ENCODE measurements around the gene EN1. TPM values are rescaled to one million over a fixed set of nuclear protein-coding genes. Genes with fewer than 3 reads are reported as not detected.

EN1 gene
- total RNA-seq, 4 donors from 2014 or later, result not detected

GRCh38 chr2:118812552-118812951 is 34.9 kb downstream of the EN1 start:
- intact Hi-C loops (cut with DNase I; ENCODE audit: low total_unique reads), result no loop called here
- in situ Hi-C loops (cut with MboI; ENCODE audit: low pct_ligation_motif_present in 1 of 4, low pct_unique_long_range_greater_than_20kb in 1 of 4, low sequenced_read_pairs in 3 of 4), result no loop called here
- H3K27me3 ChIP-seq, result peaks cover 78% of the 10 kb centered on the region
- TF ChIP-seq CTCF (IDR thresholded peaks at IDR 0.05), result no peak
- no peak for TF ChIP-seq POLR2AphosphoS5 (IDR thresholded peaks at IDR 0.05)
- no peak for TF ChIP-seq EP300 (IDR thresholded peaks at IDR 0.05; ENCODE audit: low read depth)
- no peak for TF ChIP-seq POLR2A (IDR thresholded peaks at IDR 0.05)
- H3K27ac ChIP-seq, result no peak overlapping the region
- DNase-seq, result no peak
- no peaks in the 10 kb centered on the region for H3K36me3 ChIP-seq
- WGBS, 2 donors (ENCODE audit: low coverage in 1 of 2), result 14 to 49% methylated on average over 1 to 6 of the region's 6 CpGs
- no peak overlapping the region for H3K4me3 ChIP-seq
- H3K4me1 ChIP-seq, result peaks cover 0 to 5% (median 0%) of the 10 kb centered on the region in 4 donors
- no peaks in the 10 kb centered on the region for H3K9me3 ChIP-seq

- Histone ChIP-seq H3K27me3 (peaks cover 82% of the 10 kb centered on the region), H3K36me3 (no peaks in the 10 kb centered on the region), H3K9me3 (no peaks in the 10 kb centered on the region), H3K4me1 (peaks cover 0 to 5% (median 0%) of the 10 kb centered on the region in 4 donors), H3K4me3 (no peak overlapping the region), H3K27ac (no peak overlapping the region)
- in situ Hi-C loops (cut with MboI; ENCODE audit: low pct_ligation_motif_present in 1 of 4, low pct_unique_long_range_greater_than_20kb in 1 of 4, low sequenced_read_pairs in 3 of 4), result no loop called here
- intact Hi-C loops (cut with DNase I; ENCODE audit: low total_unique reads), result no loop called here
- WGBS, 2 donors (ENCODE audit: low coverage in 1 of 2), result 40 to 49% methylated on average over 2 of the region's 2 CpGs
- no peak for DNase-seq
- TF ChIP-seq POLR2A (IDR thresholded peaks at IDR 0.05) (no peak), POLR2AphosphoS5 (IDR thresholded peaks at IDR 0.05) (no peak), EP300 (IDR thresholded peaks at IDR 0.05; ENCODE audit: low read depth) (no peak), CTCF (IDR thresholded peaks at IDR 0.05) (no peak)
Observed at GRCh38 chr2:118811514-118812115, 35.8 kb downstream of the EN1 start.

GRCh38 chr2:118810766-118811165 is 36.7 kb downstream of the EN1 start:
- WGBS, 2 donors (ENCODE audit: low coverage in 1 of 2), result 84 to 100% methylated on average over 1 to 7 of the region's 7 CpGs
- Histone ChIP-seq H3K36me3 (no peaks in the 10 kb centered on the region), H3K4me1 (peaks cover 0 to 5% (median 0%) of the 10 kb centered on the region in 4 donors), H3K27me3 (peaks cover 82% of the 10 kb centered on the region), H3K9me3 (no peaks in the 10 kb centered on the region), H3K4me3 (no peak overlapping the region), H3K27ac (no peak overlapping the region)
- DNase-seq, result no peak
- in situ Hi-C loops (cut with MboI; ENCODE audit: low pct_ligation_motif_present in 1 of 4, low pct_unique_long_range_greater_than_20kb in 1 of 4, low sequenced_read_pairs in 3 of 4), result no loop called here
- no peak for TF ChIP-seq POLR2AphosphoS5 (IDR thresholded peaks at IDR 0.05)
- TF ChIP-seq POLR2A (IDR thresholded peaks at IDR 0.05), result no peak
- no peak for TF ChIP-seq EP300 (IDR thresholded peaks at IDR 0.05; ENCODE audit: low read depth)
- no peak for TF ChIP-seq CTCF (IDR thresholded peaks at IDR 0.05)
- intact Hi-C loops (cut with DNase I; ENCODE audit: low total_unique reads), result no loop called here

GRCh38 chr2:118808429-118808809 is 39.0 kb downstream of the EN1 start:
- DNase-seq, result no peak
- H3K9me3 ChIP-seq, result no peaks in the 10 kb centered on the region
- H3K27me3 ChIP-seq, result peaks cover 74% of the 10 kb centered on the region
- H3K27ac ChIP-seq, result no peak overlapping the region
- peaks cover 0 to 5% (median 0%) of the 10 kb centered on the region in 4 donors for H3K4me1 ChIP-seq
- no peaks in the 10 kb centered on the region for H3K36me3 ChIP-seq
- 4 to 17% methylated on average over 9 to 11 of the region's 16 CpGs for WGBS, 2 donors (ENCODE audit: low coverage in 1 of 2)
- intact Hi-C loops (cut with DNase I; ENCODE audit: low total_unique reads), result no loop called here
- H3K4me3 ChIP-seq, result peak overlapping the region in 1 of 4 donors; percentile 22
- in situ Hi-C loops (cut with MboI; ENCODE audit: low pct_ligation_motif_present in 1 of 4, low pct_unique_long_range_greater_than_20kb in 1 of 4, low sequenced_read_pairs in 3 of 4), result no loop called here
- TF ChIP-seq CTCF (IDR thresholded peaks at IDR 0.05), result no peak
- no peak for TF ChIP-seq POLR2AphosphoS5 (IDR thresholded peaks at IDR 0.05)
- TF ChIP-seq POLR2A (IDR thresholded peaks at IDR 0.05), result no peak
- TF ChIP-seq EP300 (IDR thresholded peaks at IDR 0.05; ENCODE audit: low read depth), result no peak

Measured in transverse colon (tissue), 4 donors.